ENCODE measurements around the gene PTGS2.
"Not testable (repeated sequence)": the region's sequence is repeated elsewhere in the genome, so short reads cannot be mapped to it uniquely, and the experiment has no call there.

The PTGS2 gene

GRCh38 chr1:186670297-186671135, 9.7 kb downstream of the PTGS2 start:
- no peak overlapping the region for H3K4me3 ChIP-seq (ENCODE audit: insufficient read length, low read depth)
- TF ChIP-seq SUZ12 (IDR thresholded peaks at IDR 0.05; ENCODE audit: extremely low read depth, insufficient read depth, insufficient read length) (no peak), ZNF274 (IDR thresholded peaks at IDR 0.05; ENCODE audit: low read depth, low read length) (no peak), YY1 (IDR thresholded peaks at IDR 0.05; ENCODE audit: insufficient read depth, insufficient read length) (no peak)
- no peaks in the 10 kb centered on the region for H3K4me1 ChIP-seq (ENCODE audit: insufficient read depth, insufficient read length)
- H3K27me3 ChIP-seq (ENCODE audit: insufficient read depth, insufficient read length), result no peaks in the 10 kb centered on the region
- H3K9ac ChIP-seq (ENCODE audit: insufficient read length, low read depth), result no peak overlapping the region
- no peaks in the 10 kb centered on the region for H3K9me3 ChIP-seq (ENCODE audit: insufficient read depth, low read length)
- H3K36me3 ChIP-seq (ENCODE audit: insufficient read depth, insufficient read length, low read length), result peaks cover 7% of the 10 kb centered on the region
- no peak for DNase-seq (ENCODE audit: low read depth, low spot score)

- H3K27me3 ChIP-seq (ENCODE audit: insufficient read depth, insufficient read length); H3K4me1 ChIP-seq (ENCODE audit: insufficient read depth, insufficient read length); DNase-seq (ENCODE audit: low read depth, low spot score); H3K36me3 ChIP-seq (ENCODE audit: insufficient read depth, insufficient read length, low read length); H3K9me3 ChIP-seq (ENCODE audit: insufficient read depth, low read length); H3K9ac ChIP-seq (ENCODE audit: insufficient read length, low read depth); H3K4me3 ChIP-seq (ENCODE audit: insufficient read length, low read depth): not testable (repeated sequence)
Observed at GRCh38 chr1:186669784-186670183, 10.4 kb downstream of the PTGS2 start.

DNA sequence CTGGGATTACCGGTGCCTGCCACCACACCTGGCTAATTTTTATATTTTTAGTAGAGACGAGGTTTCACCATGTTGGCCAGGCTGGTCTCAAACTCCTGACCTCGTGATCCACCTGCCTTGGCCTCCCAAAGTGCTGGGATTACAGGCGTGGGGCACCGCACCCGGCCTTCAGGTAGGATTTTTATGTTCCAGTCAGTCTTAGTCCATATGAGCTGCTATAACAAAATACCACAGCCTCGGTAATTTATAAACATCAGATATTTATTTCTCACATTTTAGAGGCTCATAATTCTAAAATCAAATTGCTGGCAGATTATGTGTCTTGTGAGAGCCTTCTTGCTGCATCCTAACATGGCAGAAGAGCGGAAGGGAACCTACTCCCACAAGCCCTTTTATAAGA, 16.0 kb downstream of the PTGS2 start:
- H3K4me1 ChIP-seq (ENCODE audit: insufficient read depth, insufficient read length); H3K9ac ChIP-seq (ENCODE audit: insufficient read length, low read depth); H3K4me3 ChIP-seq (ENCODE audit: insufficient read length, low read depth); H3K36me3 ChIP-seq (ENCODE audit: insufficient read depth, insufficient read length, low read length); H3K9me3 ChIP-seq (ENCODE audit: insufficient read depth, low read length); H3K27me3 ChIP-seq (ENCODE audit: insufficient read depth, insufficient read length); DNase-seq (ENCODE audit: low read depth, low spot score): not testable (repeated sequence)

- H3K27me3 ChIP-seq (ENCODE audit: insufficient read depth, insufficient read length), result no peaks in the 10 kb centered on the region
- H3K4me1 ChIP-seq (ENCODE audit: insufficient read depth, insufficient read length), result no peaks in the 10 kb centered on the region
- no peak overlapping the region for H3K9ac ChIP-seq (ENCODE audit: insufficient read length, low read depth)
- H3K9me3 ChIP-seq (ENCODE audit: insufficient read depth, low read length), result peaks cover 8% of the 10 kb centered on the region; the same call in 1 of the 2 replicates
- no peak for DNase-seq (ENCODE audit: low read depth, low spot score)
- H3K36me3 ChIP-seq (ENCODE audit: insufficient read depth, insufficient read length, low read length), result no peaks in the 10 kb centered on the region
- TF ChIP-seq YY1 (IDR thresholded peaks at IDR 0.05; ENCODE audit: insufficient read depth, insufficient read length) (no peak), SUZ12 (IDR thresholded peaks at IDR 0.05; ENCODE audit: extremely low read depth, insufficient read depth, insufficient read length) (no peak), ZNF274 (IDR thresholded peaks at IDR 0.05; ENCODE audit: low read depth, low read length) (no peak)
- no peak overlapping the region for H3K4me3 ChIP-seq (ENCODE audit: insufficient read length, low read depth)
Observed at GRCh38 chr1:186662752-186663151, 17.5 kb downstream of the PTGS2 start.

DNA sequence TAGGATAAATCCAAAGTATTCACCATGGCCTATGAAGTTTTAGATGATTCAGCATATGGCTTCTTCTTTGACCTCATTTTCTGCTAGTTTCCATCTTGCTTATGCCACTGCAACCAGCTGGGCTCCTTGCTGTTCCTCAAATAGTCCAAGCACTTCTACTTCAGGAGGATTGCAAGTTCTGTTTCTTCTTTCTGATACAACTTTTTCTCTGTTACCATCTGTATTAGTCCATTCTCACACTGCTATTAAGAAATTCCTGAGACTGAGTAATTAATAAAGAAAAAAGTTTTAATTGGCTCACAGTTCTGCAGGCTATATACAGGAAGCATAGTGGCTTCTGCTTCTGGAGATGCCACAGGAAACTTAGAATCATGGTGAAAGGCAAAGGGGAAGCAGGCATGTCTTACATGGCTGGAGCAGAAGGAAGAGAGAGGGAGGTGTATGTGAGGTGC, 20.3 kb downstream of the PTGS2 start:
- no peaks in the 10 kb centered on the region for H3K36me3 ChIP-seq (ENCODE audit: insufficient read depth, insufficient read length, low read length)
- TF ChIP-seq SUZ12 (IDR thresholded peaks at IDR 0.05; ENCODE audit: extremely low read depth, insufficient read depth, insufficient read length) (no peak), YY1 (IDR thresholded peaks at IDR 0.05; ENCODE audit: insufficient read depth, insufficient read length) (no peak), ZNF274 (IDR thresholded peaks at IDR 0.05; ENCODE audit: low read depth, low read length) (no peak)
- no peak overlapping the region for H3K9ac ChIP-seq (ENCODE audit: insufficient read length, low read depth)
- H3K27me3 ChIP-seq (ENCODE audit: insufficient read depth, insufficient read length), result no peaks in the 10 kb centered on the region
- no peak overlapping the region for H3K4me3 ChIP-seq (ENCODE audit: insufficient read length, low read depth)
- H3K4me1 ChIP-seq (ENCODE audit: insufficient read depth, insufficient read length), result no peaks in the 10 kb centered on the region
- H3K9me3 ChIP-seq (ENCODE audit: insufficient read depth, low read length), result peaks cover 8% of the 10 kb centered on the region; the same call in 1 of the 2 replicates
- no peak for DNase-seq (ENCODE audit: low read depth, low spot score)

GRCh38 chr1:186658999-186659398, 21.2 kb downstream of the PTGS2 start:
- Histone ChIP-seq H3K4me3 (ENCODE audit: insufficient read length, low read depth) (no peak overlapping the region), H3K9me3 (ENCODE audit: insufficient read depth, low read length) (0 out of 2 replicates have a peak, but pooled peaks cover under 1% of the 10 kb centered on the region), H3K4me1 (ENCODE audit: insufficient read depth, insufficient read length) (no peaks in the 10 kb centered on the region), H3K27me3 (ENCODE audit: insufficient read depth, insufficient read length) (no peaks in the 10 kb centered on the region), H3K9ac (ENCODE audit: insufficient read length, low read depth) (no peak overlapping the region), H3K36me3 (ENCODE audit: insufficient read depth, insufficient read length, low read length) (no peaks in the 10 kb centered on the region)
- DNase-seq (ENCODE audit: low read depth, low spot score), result no peak
- TF ChIP-seq ZNF274 (IDR thresholded peaks at IDR 0.05; ENCODE audit: low read depth, low read length) (no peak), YY1 (IDR thresholded peaks at IDR 0.05; ENCODE audit: insufficient read depth, insufficient read length) (no peak), SUZ12 (IDR thresholded peaks at IDR 0.05; ENCODE audit: extremely low read depth, insufficient read depth, insufficient read length) (no peak)

GRCh38 chr1:186657481-186657880, 22.7 kb downstream of the PTGS2 start:
- H3K9ac ChIP-seq (ENCODE audit: insufficient read length, low read depth), result no peak overlapping the region
- no peaks in the 10 kb centered on the region for H3K4me1 ChIP-seq (ENCODE audit: insufficient read depth, insufficient read length)
- no peaks in the 10 kb centered on the region for H3K36me3 ChIP-seq (ENCODE audit: insufficient read depth, insufficient read length, low read length)
- no peaks in the 10 kb centered on the region for H3K9me3 ChIP-seq (ENCODE audit: insufficient read depth, low read length)
- H3K27me3 ChIP-seq (ENCODE audit: insufficient read depth, insufficient read length), result no peaks in the 10 kb centered on the region
- H3K4me3 ChIP-seq (ENCODE audit: insufficient read length, low read depth), result no peak overlapping the region
- TF ChIP-seq ZNF274 (IDR thresholded peaks at IDR 0.05; ENCODE audit: low read depth, low read length), result no peak
- no peak for TF ChIP-seq YY1 (IDR thresholded peaks at IDR 0.05; ENCODE audit: insufficient read depth, insufficient read length)
- no peak for TF ChIP-seq SUZ12 (IDR thresholded peaks at IDR 0.05; ENCODE audit: extremely low read depth, insufficient read depth, insufficient read length)
- no peak for DNase-seq (ENCODE audit: low read depth, low spot score)

All from NT2/D1 (cell line).